ENCODE measurements around the gene IQSEC1.

DNA sequence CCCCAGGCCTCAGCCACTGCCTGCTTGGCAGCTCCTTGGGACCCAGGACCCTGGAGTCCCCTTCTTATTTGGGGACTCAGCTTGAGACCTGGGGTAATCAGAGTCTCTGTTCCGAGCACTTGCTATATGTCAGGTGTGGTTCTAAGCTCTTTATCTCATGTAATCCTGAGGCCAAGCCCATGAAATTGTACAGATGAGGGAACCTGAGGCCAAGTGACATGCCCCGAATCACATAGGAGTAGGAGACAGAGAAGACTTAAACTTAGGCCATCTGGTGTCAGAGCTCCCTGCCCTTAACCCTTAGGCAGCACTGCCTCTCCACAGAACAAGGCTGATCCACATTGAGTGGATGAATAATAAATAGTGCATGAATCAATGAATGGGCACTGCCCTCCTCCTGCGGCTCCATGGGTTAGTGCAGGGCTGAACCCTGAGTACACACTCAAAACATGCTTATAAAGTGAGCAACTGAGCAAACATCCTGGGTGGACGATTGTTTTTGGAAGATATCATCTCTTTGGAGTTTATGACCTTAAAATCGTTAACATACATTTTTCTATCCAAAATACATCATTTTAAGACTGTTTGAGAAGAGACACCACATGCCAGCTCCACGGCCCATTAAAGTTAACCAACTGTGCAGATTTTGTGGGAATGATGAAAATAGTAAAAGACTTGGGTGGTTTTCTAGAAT lies 33.2 kb upstream of the IQSEC1 start:
- TF ChIP-seq, protein P1, sequence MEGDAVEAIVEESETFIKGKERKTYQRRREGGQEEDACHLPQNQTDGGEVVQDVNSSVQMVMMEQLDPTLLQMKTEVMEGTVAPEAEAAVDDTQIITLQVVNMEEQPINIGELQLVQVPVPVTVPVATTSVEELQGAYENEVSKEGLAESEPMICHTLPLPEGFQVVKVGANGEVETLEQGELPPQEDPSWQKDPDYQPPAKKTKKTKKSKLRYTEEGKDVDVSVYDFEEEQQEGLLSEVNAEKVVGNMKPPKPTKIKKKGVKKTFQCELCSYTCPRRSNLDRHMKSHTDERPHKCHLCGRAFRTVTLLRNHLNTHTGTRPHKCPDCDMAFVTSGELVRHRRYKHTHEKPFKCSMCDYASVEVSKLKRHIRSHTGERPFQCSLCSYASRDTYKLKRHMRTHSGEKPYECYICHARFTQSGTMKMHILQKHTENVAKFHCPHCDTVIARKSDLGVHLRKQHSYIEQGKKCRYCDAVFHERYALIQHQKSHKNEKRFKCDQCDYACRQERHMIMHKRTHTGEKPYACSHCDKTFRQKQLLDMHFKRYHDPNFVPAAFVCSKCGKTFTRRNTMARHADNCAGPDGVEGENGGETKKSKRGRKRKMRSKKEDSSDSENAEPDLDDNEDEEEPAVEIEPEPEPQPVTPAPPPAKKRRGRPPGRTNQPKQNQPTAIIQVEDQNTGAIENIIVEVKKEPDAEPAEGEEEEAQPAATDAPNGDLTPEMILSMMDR (conservative IDR thresholded peaks at IDR 0.05; ENCODE audit: low read depth in 2 of 2) = no peak
- TF ChIP-seq EZH2phosphoT487 (IDR thresholded peaks at IDR 0.05; ENCODE audit: unreplicated experiment) = no peak
- TF ChIP-seq POLR2AphosphoS5 (IDR thresholded peaks at IDR 0.05; ENCODE audit: low read depth) = no peak
- no peak for TF ChIP-seq JUNB (IDR thresholded peaks at IDR 0.05; ENCODE audit: unreplicated experiment)
- no peak for TF ChIP-seq EZH2 (IDR thresholded peaks at IDR 0.05; ENCODE audit: low read depth, unreplicated experiment)
- no peak for TF ChIP-seq ZNF114 (CRISPR knock-in tag; IDR thresholded peaks at IDR 0.05)
- TF ChIP-seq, protein P2, sequence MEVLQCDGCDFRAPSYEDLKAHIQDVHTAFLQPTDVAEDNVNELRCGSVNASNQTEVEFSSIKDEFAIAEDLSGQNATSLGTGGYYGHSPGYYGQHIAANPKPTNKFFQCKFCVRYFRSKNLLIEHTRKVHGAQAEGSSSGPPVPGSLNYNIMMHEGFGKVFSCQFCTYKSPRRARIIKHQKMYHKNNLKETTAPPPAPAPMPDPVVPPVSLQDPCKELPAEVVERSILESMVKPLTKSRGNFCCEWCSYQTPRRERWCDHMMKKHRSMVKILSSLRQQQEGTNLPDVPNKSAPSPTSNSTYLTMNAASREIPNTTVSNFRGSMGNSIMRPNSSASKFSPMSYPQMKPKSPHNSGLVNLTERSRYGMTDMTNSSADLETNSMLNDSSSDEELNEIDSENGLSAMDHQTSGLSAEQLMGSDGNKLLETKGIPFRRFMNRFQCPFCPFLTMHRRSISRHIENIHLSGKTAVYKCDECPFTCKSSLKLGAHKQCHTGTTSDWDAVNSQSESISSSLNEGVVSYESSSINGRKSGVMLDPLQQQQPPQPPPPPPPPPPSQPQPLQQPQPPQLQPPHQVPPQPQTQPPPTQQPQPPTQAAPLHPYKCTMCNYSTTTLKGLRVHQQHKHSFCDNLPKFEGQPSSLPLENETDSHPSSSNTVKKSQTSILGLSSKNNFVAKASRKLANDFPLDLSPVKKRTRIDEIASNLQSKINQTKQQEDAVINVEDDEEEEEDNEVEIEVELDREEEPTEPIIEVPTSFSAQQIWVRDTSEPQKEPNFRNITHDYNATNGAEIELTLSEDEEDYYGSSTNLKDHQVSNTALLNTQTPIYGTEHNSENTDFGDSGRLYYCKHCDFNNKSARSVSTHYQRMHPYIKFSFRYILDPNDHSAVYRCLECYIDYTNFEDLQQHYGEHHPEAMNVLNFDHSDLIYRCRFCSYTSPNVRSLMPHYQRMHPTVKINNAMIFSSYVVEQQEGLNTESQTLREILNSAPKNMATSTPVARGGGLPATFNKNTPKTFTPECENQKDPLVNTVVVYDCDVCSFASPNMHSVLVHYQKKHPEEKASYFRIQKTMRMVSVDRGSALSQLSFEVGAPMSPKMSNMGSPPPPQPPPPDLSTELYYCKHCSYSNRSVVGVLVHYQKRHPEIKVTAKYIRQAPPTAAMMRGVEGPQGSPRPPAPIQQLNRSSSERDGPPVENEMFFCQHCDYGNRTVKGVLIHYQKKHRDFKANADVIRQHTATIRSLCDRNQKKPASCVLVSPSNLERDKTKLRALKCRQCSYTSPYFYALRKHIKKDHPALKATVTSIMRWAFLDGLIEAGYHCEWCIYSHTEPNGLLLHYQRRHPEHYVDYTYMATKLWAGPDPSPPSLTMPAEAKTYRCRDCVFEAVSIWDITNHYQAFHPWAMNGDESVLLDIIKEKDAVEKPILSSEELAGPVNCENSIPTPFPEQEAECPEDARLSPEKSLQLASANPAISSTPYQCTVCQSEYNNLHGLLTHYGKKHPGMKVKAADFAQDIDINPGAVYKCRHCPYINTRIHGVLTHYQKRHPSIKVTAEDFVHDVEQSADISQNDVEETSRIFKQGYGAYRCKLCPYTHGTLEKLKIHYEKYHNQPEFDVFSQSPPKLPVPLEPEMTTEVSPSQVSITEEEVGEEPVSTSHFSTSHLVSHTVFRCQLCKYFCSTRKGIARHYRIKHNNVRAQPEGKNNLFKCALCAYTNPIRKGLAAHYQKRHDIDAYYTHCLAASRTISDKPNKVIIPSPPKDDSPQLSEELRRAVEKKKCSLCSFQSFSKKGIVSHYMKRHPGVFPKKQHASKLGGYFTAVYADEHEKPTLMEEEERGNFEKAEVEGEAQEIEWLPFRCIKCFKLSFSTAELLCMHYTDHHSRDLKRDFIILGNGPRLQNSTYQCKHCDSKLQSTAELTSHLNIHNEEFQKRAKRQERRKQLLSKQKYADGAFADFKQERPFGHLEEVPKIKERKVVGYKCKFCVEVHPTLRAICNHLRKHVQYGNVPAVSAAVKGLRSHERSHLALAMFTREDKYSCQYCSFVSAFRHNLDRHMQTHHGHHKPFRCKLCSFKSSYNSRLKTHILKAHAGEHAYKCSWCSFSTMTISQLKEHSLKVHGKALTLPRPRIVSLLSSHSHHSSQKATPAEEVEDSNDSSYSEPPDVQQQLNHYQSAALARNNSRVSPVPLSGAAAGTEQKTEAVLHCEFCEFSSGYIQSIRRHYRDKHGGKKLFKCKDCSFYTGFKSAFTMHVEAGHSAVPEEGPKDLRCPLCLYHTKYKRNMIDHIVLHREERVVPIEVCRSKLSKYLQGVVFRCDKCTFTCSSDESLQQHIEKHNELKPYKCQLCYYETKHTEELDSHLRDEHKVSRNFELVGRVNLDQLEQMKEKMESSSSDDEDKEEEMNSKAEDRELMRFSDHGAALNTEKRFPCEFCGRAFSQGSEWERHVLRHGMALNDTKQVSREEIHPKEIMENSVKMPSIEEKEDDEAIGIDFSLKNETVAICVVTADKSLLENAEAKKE (CRISPR knock-in tag; IDR thresholded peaks at IDR 0.05) = no peak
- TF ChIP-seq, protein P3, sequence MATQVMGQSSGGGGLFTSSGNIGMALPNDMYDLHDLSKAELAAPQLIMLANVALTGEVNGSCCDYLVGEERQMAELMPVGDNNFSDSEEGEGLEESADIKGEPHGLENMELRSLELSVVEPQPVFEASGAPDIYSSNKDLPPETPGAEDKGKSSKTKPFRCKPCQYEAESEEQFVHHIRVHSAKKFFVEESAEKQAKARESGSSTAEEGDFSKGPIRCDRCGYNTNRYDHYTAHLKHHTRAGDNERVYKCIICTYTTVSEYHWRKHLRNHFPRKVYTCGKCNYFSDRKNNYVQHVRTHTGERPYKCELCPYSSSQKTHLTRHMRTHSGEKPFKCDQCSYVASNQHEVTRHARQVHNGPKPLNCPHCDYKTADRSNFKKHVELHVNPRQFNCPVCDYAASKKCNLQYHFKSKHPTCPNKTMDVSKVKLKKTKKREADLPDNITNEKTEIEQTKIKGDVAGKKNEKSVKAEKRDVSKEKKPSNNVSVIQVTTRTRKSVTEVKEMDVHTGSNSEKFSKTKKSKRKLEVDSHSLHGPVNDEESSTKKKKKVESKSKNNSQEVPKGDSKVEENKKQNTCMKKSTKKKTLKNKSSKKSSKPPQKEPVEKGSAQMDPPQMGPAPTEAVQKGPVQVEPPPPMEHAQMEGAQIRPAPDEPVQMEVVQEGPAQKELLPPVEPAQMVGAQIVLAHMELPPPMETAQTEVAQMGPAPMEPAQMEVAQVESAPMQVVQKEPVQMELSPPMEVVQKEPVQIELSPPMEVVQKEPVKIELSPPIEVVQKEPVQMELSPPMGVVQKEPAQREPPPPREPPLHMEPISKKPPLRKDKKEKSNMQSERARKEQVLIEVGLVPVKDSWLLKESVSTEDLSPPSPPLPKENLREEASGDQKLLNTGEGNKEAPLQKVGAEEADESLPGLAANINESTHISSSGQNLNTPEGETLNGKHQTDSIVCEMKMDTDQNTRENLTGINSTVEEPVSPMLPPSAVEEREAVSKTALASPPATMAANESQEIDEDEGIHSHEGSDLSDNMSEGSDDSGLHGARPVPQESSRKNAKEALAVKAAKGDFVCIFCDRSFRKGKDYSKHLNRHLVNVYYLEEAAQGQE (IDR thresholded peaks at IDR 0.05; ENCODE audit: unreplicated experiment) = no peak
- TF ChIP-seq NANOG (IDR thresholded peaks at IDR 0.05; ENCODE audit: borderline replicate concordance) = no peak
- TF ChIP-seq CREB1 (CRISPR knock-in tag; IDR thresholded peaks at IDR 0.05; ENCODE audit: low read depth) = no peak
- TF ChIP-seq, protein P4, sequence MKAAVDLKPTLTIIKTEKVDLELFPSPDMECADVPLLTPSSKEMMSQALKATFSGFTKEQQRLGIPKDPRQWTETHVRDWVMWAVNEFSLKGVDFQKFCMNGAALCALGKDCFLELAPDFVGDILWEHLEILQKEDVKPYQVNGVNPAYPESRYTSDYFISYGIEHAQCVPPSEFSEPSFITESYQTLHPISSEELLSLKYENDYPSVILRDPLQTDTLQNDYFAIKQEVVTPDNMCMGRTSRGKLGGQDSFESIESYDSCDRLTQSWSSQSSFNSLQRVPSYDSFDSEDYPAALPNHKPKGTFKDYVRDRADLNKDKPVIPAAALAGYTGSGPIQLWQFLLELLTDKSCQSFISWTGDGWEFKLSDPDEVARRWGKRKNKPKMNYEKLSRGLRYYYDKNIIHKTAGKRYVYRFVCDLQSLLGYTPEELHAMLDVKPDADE (IDR thresholded peaks at IDR 0.05) = no peak
- no peak for TF ChIP-seq ZNF331 (CRISPR knock-in tag; IDR thresholded peaks at IDR 0.05; ENCODE audit: low read depth)
- TF ChIP-seq STAT1 (IDR thresholded peaks at IDR 0.05; ENCODE audit: unreplicated experiment) = no peak
